ENCODE data around the gene LFNG.
"Not testable (repeated sequence)": the region's sequence is repeated elsewhere in the genome, so short reads cannot be mapped to it uniquely, and the experiment has no call there.

LFNG gene

GRCh38 chr7:2531796-2532110 lies 12.2 kb downstream of the LFNG start:
- not testable (repeated sequence) for DNase-seq

- DNase-seq, result not testable (repeated sequence)
These were observed 12.7 kb downstream of the LFNG start for GRCh38 chr7:2532199-2532772.

GRCh38 chr7:2532816-2533215 lies 13.2 kb downstream of the LFNG start:
- DNase-seq, result not testable (repeated sequence)

GRCh38 chr7:2533566-2533965 lies 14.0 kb downstream of the LFNG start:
- not testable (repeated sequence) for DNase-seq

GRCh38 chr7:2534214-2534613 lies 14.6 kb downstream of the LFNG start:
- DNase-seq, result not testable (repeated sequence)

GRCh38 chr7:2535872-2536627 lies 16.5 kb downstream of the LFNG start:
- DNase-seq, result not testable (repeated sequence)

GRCh38 chr7:2537981-2538851 lies 18.6 kb downstream of the LFNG start:
- no peak for DNase-seq

GRCh38 chr7:2539031-2539911 lies 19.7 kb downstream of the LFNG start:
- no peak for DNase-seq

GRCh38 chr7:2540133-2540532 lies 20.6 kb downstream of the LFNG start:
- DNase-seq, result no peak

GRCh38 chr7:2540641-2541051 lies 21.1 kb downstream of the LFNG start:
- no peak for DNase-seq

GRCh38 chr7:2541291-2542010 lies 21.9 kb downstream of the LFNG start:
- no peak for DNase-seq

- no peak for DNase-seq
These were observed 22.7 kb downstream of the LFNG start for GRCh38 chr7:2542011-2542915.

GRCh38 chr7:2542916-2543871 lies 23.6 kb downstream of the LFNG start:
- DNase-seq, result no peak

GRCh38 chr7:2544541-2545188 lies 25.1 kb downstream of the LFNG start:
- DNase-seq, result no peak

GRCh38 chr7:2545746-2546425 lies 26.3 kb downstream of the LFNG start:
- DNase-seq, result no peak

- no peak for DNase-seq
These were observed 27.4 kb downstream of the LFNG start for GRCh38 chr7:2546776-2547586.

- DNase-seq, result no peak
These were observed 31.8 kb downstream of the LFNG start for GRCh38 chr7:2551418-2551817.

- DNase-seq, result no peak
These were observed 33.5 kb downstream of the LFNG start for GRCh38 chr7:2553108-2553507.
